DOHH2 (cell line): Measurements from ENCODE around the gene EBF3.

Experiments used
- CTCF ChIP-seq: fragments of 200-600 bp; sonication (generic); IDR thresholded peaks from one replicate; pipeline ENCODE4 v1.5.1; 2014; ENCODE audit warnings: antibody characterized with exemption, mild to moderate bottlenecking, low read depth, low read length; ENCODE audit not compliant: poor library complexity, severe bottlenecking
- EZH2phosphoT487 ChIP-seq: fragments of 200-600 bp; sonication (generic); IDR thresholded peaks from 2 replicates; pipeline ENCODE4 v1.6.1; 2017; ENCODE audit warnings: borderline replicate concordance, mild to moderate bottlenecking, antibody characterized with exemption, low read length, moderate library complexity, mixed read lengths

GRCh38 chr10:129950676-129951075, 13.4 kb downstream of the EBF3 start:
- TF ChIP-seq CTCF (no peak), EZH2phosphoT487 (no peak)
